ENCODE data around the gene AP1M1. TPM values are rescaled to one million over a fixed set of nuclear protein-coding genes. Genes with fewer than 3 reads are reported as not detected.

The AP1M1 gene
- total and polyA plus RNA-seq, 2 of the 4 experiments (the other 2 are of a cell fraction), result 85.1 to 99.1 TPM

- H3K4me2 ChIP-seq (ENCODE audit: low read depth, low read length), result no peak overlapping the region
- H3K4me1 ChIP-seq (ENCODE audit: control insufficient read depth, insufficient read depth, low read length), result peaks cover 2% of the 10 kb centered on the region; the same call in 1 of the 2 replicates
- H3K56ac ChIP-seq (ENCODE audit: extremely low read depth, insufficient read depth, low read length), result no peak overlapping the region
- no peaks in the 10 kb centered on the region for H3K9me3 ChIP-seq (ENCODE audit: control insufficient read depth, insufficient read depth, low read length)
- H2BK120ac ChIP-seq (ENCODE audit: low read depth, low read length), result no peak overlapping the region
- H3K14ac ChIP-seq (replicated peaks; ENCODE audit: low read depth, low read length), result no peak overlapping the region
- H3K27me3 ChIP-seq (ENCODE audit: control insufficient read depth, insufficient read depth, low read length), result no peaks in the 10 kb centered on the region; the same call in 1 of the 2 replicates
- H2AFZ ChIP-seq (replicated peaks; ENCODE audit: low read length, poor library complexity), result no peak overlapping the region
- H3K18ac ChIP-seq (ENCODE audit: low read depth, low read length), result no peak overlapping the region
- no peak overlapping the region for H3K9ac ChIP-seq (ENCODE audit: low read depth, low read length)
- peaks cover under 1% of the 10 kb centered on the region; the same call in 1 of the 2 replicates for H3K9me1 ChIP-seq (ENCODE audit: insufficient read depth, low read length)
- DNase-seq (no peak), ATAC-seq (ENCODE audit: low read depth) (no peak)
- H3K4ac ChIP-seq (ENCODE audit: low read depth, low read length), result no peak overlapping the region
- no peaks in the 10 kb centered on the region for H3K79me1 ChIP-seq (ENCODE audit: low read depth in 1 of 2, low read length in 2 of 2)
- in situ Hi-C loops (cut with MboI; ENCODE audit: low sequenced_read_pairs), result no loop called here
- dilution Hi-C loops (cut with HindIII; ENCODE audit: low sequenced_read_pairs, unreplicated experiment), result no loop called here
- intact Hi-C loops (cut with micrococcal nuclease), result no loop called here
- no peak overlapping the region for H4K91ac ChIP-seq (ENCODE audit: insufficient read depth, low read depth, low read length)
- no peak overlapping the region for H2BK15ac ChIP-seq (ENCODE audit: low read depth, low read length)
- no peak overlapping the region for H3K4me3 ChIP-seq (ENCODE audit: insufficient read depth, low read depth, low read length)
- BruUV-seq (replicated peaks), result no TSS peak
- H2BK5ac ChIP-seq (ENCODE audit: low read depth, low read length, poor library complexity, severe bottlenecking), result no peak overlapping the region
- WGBS, 2 experiments (ENCODE audit: extremely low coverage in 2 of 2, insufficient read length in 1 of 2), result no CpG with 5 or more reads among the region's 1 CpG
- H4K5ac ChIP-seq (ENCODE audit: low read depth, low read length), result no peak overlapping the region
- H2AK9ac ChIP-seq (replicated peaks; ENCODE audit: low read depth, low read length, poor library complexity), result no peak overlapping the region
- ChIA-PET POLR2A (ENCODE audit: unreplicated experiment) (no interaction called here), CTCF (no interaction called here)
- no peak overlapping the region for H2BK20ac ChIP-seq (ENCODE audit: low read depth, low read length)
- H2AK5ac ChIP-seq (ENCODE audit: low read depth, low read length), result no peak overlapping the region
- TF ChIP-seq CHD1 (IDR thresholded peaks at IDR 0.05; ENCODE audit: low read depth, low read length), result no peak
- no peak for TF ChIP-seq CEBPB (IDR thresholded peaks at IDR 0.05; ENCODE audit: low read depth, low read length)
- TF ChIP-seq MAFK (IDR thresholded peaks at IDR 0.05; ENCODE audit: low read depth, low read length), result no peak
- no peak for TF ChIP-seq RAD21 (IDR thresholded peaks at IDR 0.05; ENCODE audit: low read length)
- no peak overlapping the region for H4K8ac ChIP-seq (ENCODE audit: low read depth in 2 of 2, low read length in 2 of 2)
- H3K27ac ChIP-seq (ENCODE audit: insufficient read depth, low read length), result no peak overlapping the region
- H4K20me1 ChIP-seq (ENCODE audit: insufficient read depth, low read length), result no peaks in the 10 kb centered on the region
- H3K23ac ChIP-seq (ENCODE audit: low read depth, low read length), result no peak overlapping the region
- H3K36me3 ChIP-seq (ENCODE audit: control insufficient read depth, insufficient read depth, low read length), result no peaks in the 10 kb centered on the region
Measured at GRCh38 chr19:16166417-16166816, 31.3 kb upstream of the AP1M1 start.

Measured in IMR-90 (cell line).